Sciatic nerve (tissue), 2 donors: ENCODE results near the gene GP9. TPM values are rescaled to one million over a fixed set of nuclear protein-coding genes. Genes with fewer than 3 reads are reported as not detected.

ENCODE experiments used
- ATAC-seq: fragments of 200-7000 bp; cut with Tn5 transposase; one replicate; pipeline ENCODE4 v1.9.1; 2020; ENCODE audit warnings: mild to moderate bottlenecking, moderate library complexity
- DNase-seq: peaks from one replicate; pipeline ENCODE4 v3.0.0-alpha.2; 2020; ENCODE audit warnings: low spot score
- intact Hi-C: fragments of 100-400 bp; cut with DNase I; formaldehyde crosslinking; loops from one replicate; pipeline ENCODE4 v1.14.2; 2022
- total RNA-seq: library from RNA; stranded (reverse); fragmentation: NEBNext Ultra II Directional; extraction: Animal tissue kit (Norgen Biotek cat#: 25700); gene quantifications from one replicate; pipeline ENCODE4 v1.2.1, GENCODE V29; 2021
- donor health status: DM: no; HTN: no; CAD: no.
- donor health status: DM: no; HTN: no; CAD: no.

Gene GP9
- total RNA-seq, 1 donor from 2014 or later: 0.53 TPM

DNA sequence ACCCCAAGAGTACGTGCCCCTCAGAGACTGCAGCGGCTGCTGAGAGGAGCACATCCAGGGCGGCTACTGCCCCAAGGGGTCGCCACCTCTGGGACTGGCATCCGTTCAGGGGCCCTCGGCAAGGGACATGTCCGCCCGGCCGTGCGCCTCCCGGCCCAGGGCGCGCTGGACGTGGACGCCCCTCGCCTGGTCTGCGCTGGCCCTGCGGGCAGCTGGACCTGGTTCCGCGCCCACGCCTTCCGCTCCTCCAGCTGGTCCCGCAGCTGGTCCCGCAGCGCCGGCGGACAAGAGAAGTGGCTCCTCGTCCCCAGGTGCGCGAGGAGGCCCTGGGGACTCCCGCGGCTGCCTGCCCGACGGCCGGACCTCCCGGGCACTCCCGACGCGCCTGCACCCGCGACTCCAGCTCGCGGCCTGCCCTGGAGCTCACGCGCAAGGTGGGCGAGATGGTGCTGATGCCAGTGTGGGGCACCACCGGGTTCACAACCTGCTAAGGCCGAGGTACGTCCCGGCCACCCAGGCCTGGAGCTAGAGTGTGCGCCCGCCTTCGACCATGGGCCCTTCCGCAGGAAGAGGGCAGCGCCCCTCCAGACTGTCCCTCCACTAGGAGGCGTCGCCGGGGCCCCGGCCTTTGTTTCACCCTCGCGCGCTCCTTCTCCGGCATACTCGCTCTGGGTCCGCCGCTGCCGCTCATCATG, 14.4 kb upstream of the GP9 start:
- DNase-seq (no peak), ATAC-seq (peak; percentile 17)
- intact Hi-C loops: no loop called here

GRCh38 chr3:129046732-129047552, 13.6 kb upstream of the GP9 start:
- intact Hi-C loops: no loop called here
- ATAC-seq (peak; percentile 25), DNase-seq (no peak)

GRCh38 chr3:129047553-129047839, 13.1 kb upstream of the GP9 start:
- no peak for ATAC-seq
- no peak for DNase-seq
- intact Hi-C loops: no loop called here

DNA sequence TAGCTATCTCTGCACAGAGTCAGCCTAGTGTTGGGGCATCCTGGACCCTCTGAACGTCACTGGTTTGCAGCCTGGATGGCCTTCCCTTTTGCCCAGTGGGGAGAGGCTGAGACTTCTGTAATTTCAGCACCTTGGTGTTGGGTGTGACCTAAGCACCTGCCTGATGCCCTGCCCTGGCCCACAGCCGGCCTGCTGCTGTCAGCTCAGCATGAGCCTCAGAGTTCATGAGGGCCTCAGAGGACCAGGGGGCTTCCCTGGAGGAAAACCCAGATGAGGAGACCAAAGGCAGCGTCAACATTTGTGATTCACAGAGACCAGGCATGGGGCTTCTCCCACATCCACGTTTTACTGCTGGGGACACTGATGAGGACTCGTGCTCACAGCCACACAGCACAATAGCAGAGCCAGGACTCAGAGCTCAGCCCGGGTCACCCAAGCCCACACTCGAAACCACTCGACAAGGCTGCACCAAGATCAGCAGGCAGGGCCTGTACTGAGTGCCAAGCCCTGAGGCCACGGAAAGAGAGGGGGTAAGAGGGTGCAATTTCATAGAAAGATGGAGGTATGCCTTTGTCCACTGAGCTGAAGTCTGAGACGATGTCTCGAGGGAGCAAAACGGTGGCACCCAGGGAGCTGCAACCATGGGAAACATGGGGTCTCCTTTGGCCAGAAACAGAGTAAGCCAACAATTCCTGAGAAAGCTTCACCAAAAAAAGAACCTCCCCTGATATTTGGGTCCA, 9.9 kb upstream of the GP9 start:
- intact Hi-C loops: no loop called here
- DNase-seq (no peak), ATAC-seq (no peak)

DNA sequence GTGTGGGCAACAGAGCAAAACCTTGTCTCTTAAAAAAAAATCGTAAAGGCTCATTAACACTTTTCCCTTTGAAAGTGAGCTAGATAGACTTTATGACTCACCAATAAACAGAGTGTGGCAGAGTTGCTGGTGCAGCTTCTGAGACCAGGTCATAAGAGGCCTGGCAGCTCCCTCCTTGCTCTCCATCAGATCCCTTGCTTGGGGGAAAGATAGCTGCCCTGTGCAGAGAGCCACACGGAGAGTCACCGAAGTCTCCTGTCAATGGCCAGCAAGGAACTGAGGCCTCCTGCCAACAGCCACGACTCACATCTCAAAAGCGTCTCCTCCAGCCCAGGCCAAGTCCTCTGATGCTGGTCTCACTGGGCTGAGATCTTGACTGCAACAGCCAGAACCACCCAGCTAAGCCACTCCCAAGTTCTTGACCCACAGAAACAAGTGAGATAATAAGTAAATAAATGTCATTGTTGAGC, 8.7 kb upstream of the GP9 start:
- DNase-seq (no peak), ATAC-seq (peak; percentile 51)
- intact Hi-C loops: no loop called here

GRCh38 chr3:129052675-129053074, 7.9 kb upstream of the GP9 start:
- intact Hi-C loops: no loop called here

DNA sequence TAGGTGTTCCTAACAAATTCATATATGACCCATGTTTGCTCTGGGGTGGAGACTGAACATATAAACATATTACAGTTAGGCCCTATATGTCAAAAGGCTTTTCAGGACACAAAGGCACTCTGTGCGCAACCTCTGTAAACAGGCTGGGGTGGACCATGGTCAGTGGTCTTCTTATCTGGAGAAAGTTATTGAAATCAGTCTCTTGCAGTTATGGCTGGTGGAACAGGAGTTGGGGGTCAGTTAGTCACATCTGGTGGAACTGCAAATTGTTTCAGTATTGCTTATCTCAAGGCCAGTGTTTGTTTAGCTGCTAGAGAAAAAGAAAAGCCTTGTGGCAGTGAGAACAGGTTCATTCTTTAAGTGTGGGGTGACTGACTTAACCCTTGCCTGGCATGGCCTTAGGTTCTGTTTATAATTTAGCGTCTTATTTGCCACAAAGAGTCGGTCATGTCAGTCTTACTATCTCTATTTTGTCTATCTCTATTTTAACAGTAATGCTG, 5.9 kb upstream of the GP9 start:
- DNase-seq (no peak), ATAC-seq (no peak)
- intact Hi-C loops: no loop called here

More at GRCh38 chr3:129052675-129053074, 7.9 kb upstream of the GP9 start:
- DNase-seq (no peak), ATAC-seq (peak; percentile 68)

DNA sequence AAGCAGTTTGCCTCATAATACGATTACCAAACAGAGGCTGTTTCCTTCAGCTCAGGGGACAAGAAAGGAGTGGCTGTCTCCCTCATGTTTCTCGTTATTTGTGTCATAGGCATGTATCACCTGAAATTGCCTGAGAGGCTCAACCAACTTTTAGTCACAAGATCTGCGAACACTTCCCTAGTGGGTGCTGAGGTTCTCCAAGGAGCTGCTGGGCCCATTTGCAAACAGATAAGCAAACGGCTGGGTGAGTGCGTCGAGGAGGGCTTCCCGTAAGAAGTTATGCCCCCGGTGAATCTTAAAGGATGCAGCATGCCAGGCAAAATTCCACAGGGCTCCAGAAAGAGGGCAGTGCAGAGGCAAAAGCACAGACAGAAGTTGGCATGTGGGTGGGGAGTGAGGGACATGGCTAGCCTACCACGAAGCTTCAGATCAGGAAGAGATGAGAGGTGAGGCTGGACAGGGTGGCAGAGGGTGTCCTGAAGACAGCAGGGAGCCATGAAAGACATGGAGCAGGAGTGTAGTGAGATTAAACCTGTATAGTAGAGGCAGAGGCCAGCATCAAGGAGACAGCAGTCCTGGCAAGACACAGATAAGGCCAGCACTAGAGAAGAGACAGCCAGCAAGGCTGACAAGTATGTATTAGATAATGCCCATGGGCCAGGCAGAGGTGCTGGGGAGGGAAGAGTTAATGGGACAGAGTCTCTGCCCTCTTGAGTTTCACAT, 4.0 kb upstream of the GP9 start:
- intact Hi-C loops: no loop called here
- ATAC-seq (no peak), DNase-seq (no peak)

GRCh38 chr3:129057249-129057648, 3.3 kb upstream of the GP9 start:
- DNase-seq: no peak
- intact Hi-C loops: no loop called here
- no peak for ATAC-seq

DNA sequence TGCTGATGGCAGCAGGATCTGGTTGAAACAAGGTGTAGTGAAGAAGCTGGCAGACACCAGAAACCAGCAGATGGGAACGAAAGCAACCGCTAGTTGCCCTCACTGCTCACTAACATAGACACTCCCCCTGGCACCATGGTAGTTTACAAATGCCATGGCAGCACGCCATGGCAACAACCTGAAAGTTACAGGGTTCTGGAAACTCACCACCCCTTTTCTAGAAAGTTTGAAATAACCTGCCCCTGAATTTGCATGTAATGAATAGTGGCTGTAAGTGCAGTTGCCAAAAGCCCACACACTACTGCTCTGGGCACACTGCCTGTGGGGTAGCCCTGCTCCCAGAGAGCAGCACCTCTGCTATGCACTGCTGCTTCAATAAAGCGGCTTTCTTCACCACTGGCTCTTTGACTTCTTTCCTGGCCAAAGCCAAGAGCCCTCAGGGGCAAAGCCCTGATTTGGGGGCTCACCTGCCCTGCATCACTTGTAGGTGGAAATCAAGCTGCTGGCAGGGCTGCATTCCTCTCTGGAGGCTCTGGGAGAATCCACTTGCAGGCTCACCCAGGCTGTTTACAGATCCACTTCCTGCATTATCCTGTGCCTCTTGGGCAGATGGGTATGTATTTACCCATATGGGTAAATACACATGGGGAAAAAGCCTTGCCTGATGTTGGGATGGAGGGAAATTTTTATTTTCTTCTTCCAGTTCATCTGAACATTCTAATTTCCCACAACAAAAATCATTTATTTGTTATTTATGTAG, 2.0 kb upstream of the GP9 start:
- intact Hi-C loops: no loop called here
- DNase-seq: no peak
- no peak for ATAC-seq

DNA sequence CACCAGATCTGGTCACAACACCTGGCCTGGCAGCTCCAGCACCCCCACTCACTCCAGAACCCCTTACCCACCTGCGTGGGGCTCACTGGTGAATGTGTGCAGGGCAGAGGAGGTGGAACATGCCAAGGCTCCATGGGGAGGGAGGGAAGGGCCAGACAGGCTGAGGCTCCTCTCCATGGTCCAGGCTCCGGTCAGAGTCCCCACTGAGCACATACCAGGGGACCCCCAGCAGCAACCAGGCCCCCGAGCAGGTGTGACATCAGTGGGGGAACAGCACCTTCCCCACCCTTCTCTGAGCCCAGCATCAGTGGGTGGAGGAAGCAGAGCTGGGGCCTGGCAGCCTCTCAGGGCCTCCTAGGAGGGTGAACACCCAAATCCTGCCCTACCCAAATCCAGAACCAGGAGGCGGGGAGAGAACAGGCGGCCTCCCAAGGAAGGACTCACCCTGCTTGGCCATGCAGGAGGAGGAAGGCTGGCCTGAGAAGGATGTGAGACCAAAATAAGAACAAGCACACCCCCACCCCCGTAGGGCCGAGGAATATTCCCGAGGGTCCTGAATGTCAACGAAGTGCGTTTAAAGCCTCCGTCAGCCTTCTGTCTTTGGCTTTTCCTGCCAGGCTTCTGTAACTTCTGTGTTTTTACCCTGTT, 1.1 kb upstream of the GP9 start:
- ATAC-seq: no peak
- no peak for DNase-seq
- intact Hi-C loops: no loop called here

DNA sequence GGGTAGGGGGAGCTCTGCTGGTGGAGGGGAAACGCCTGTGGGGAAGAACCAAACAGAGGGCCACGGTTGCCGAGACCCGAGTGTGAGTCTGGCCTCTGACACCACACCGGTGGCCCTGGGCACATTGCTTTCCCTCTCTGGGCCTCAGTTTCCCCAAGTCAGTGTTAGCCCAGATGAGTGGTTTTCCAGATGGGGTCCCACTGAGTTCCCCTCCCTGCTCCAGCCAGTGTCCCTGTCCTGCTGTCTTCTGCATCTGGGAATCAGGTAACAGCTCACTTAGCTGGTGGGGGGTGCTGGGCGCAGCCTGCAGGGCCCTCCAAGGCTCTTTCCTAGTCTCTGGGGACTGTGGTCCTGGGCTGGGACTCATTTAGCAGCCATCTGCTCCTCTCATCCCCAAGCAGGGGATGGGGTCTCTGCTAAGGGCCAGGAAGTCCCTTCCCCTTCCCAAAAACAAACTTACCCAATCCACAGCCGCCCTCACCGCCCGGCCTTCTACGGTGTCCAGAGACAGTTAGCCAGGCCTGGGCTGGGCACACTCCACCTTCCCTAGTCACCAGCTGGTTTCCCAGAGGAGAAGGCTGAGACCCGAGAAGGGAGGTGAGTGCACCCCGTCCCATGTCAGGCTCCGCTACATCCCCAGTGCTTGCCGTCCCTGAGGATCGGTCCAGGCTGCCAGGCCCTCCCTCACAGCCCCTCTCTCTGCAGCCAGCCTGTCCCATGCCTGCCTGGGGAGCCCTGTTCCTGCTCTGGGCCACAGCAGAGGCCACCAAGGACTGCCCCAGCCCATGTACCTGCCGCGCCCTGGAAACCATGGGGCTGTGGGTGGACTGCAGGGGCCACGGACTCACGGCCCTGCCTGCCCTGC, 676 bp downstream of the GP9 start:
- DNase-seq (no peak), ATAC-seq (no peak)
- intact Hi-C loops: no loop called here

DNA sequence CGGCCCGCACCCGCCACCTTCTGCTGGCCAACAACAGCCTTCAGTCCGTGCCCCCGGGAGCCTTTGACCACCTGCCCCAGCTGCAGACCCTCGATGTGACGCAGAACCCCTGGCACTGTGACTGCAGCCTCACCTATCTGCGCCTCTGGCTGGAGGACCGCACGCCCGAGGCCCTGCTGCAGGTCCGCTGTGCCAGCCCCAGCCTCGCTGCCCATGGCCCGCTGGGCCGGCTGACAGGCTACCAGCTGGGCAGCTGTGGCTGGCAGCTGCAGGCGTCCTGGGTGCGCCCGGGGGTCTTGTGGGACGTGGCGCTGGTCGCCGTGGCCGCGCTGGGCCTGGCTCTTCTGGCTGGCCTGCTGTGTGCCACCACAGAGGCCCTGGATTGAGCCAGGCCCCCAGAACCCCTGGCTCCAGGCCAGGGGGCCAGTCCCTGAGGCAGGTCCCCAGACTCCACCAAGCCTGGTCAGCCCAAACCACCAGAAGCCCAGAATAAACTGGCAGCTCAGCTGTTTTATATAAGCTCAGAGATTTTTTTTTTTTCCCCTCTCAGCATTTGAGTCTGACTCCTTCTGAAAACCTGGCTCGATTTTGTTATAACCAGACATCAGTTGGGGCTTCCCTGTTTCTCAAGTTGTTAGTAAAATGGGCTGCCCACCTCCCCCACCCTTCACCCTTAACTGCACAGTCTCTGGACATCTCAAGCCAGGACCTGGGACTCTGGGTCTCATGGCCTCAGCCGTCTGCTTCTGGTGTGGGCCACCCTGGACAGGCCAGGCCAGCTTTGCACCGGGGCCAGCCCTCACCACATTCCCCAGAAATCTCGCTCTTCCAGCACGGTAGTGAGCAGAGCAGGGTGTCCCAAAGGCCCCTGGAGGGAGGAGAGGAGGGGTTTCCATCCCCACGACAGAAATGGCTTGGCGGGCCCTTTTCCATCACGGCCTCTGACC, 1.6 kb downstream of the GP9 start:
- intact Hi-C loops: no loop called here
- DNase-seq: no peak
- no peak for ATAC-seq

DNA sequence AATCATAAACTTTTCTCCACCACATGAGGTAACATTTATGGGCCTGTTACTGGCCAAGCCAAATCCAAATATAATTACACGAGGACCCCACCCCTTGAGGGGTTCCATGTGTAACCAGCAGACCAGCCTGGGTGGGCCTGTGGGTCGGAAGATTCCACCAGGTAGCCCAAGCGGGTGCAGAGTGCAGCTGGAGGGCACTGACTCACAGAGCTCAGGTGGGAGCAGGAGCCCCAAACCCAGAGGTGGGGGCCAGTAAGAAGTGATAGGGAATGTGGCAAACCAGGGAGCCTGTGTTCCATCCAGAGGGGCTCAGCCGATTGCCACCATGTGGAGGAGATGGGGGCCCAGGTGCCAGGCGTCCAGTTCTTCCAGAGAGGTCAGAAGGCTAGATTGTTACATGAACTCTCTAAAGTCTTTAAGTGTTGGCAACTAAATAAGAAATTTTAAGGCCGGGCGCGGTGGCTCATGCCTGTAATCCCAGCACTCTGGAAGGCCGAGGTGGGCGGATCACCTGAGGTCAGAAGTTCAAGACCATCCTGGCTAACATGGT, 2.6 kb downstream of the GP9 start:
- DNase-seq: no peak
- ATAC-seq: no peak
- intact Hi-C loops: no loop called here

GRCh38 chr3:129063841-129064482, 3.4 kb downstream of the GP9 start:
- intact Hi-C loops: no loop called here
- no peak for DNase-seq
- ATAC-seq: no peak
